Nephron (organoid): ENCODE data around the gene KLHL3.
A peak's percentile ranks its signal among the peaks of the same experiment; 100 is the strongest.
"Not testable (repeated sequence)": the region's sequence is repeated elsewhere in the genome, so short reads cannot be mapped to it uniquely, and the experiment has no call there.

Experiments
- H3K27ac Mint-ChIP-seq, 3 experiments: 2 replicates each; pipeline ENCODE4 v1.8.0; 2020; ENCODE audit warnings: mixed read lengths in 3 of 3, mild to moderate bottlenecking in 2 of 3, moderate library complexity in 1 of 3
- H3K27me3 Mint-ChIP-seq: 2 replicates; pipeline ENCODE4 v1.8.0; 2021; ENCODE audit warnings: low read depth, mild to moderate bottlenecking, moderate library complexity, mixed read lengths
- H3K36me3 Mint-ChIP-seq: 2 replicates; pipeline ENCODE4 v1.8.0; 2020; ENCODE audit warnings: low read depth, mixed read lengths
- H3K4me1 Mint-ChIP-seq: 2 replicates; pipeline ENCODE4 v1.8.0; 2020; ENCODE audit warnings: mixed read lengths
- H3K4me3 Mint-ChIP-seq, 3 experiments: 2 replicates each; pipeline ENCODE4 v1.8.0; 2020; ENCODE audit warnings: mild to moderate bottlenecking in 3 of 3, mixed read lengths in 3 of 3, moderate library complexity in 2 of 3
- H3K9me3 Mint-ChIP-seq: 2 replicates; pipeline ENCODE4 v1.8.0; 2020; ENCODE audit warnings: mixed read lengths
- CTCF ChIP-seq, 3 experiments: fragments of 200-600 bp; sonication (generic); IDR thresholded peaks; one replicate each; pipeline ENCODE4 v1.5.0; 2021; ENCODE audit warnings: antibody characterized with exemption in 3 of 3; ENCODE audit not compliant: unreplicated experiment in 3 of 3

The KLHL3 gene, protein sequence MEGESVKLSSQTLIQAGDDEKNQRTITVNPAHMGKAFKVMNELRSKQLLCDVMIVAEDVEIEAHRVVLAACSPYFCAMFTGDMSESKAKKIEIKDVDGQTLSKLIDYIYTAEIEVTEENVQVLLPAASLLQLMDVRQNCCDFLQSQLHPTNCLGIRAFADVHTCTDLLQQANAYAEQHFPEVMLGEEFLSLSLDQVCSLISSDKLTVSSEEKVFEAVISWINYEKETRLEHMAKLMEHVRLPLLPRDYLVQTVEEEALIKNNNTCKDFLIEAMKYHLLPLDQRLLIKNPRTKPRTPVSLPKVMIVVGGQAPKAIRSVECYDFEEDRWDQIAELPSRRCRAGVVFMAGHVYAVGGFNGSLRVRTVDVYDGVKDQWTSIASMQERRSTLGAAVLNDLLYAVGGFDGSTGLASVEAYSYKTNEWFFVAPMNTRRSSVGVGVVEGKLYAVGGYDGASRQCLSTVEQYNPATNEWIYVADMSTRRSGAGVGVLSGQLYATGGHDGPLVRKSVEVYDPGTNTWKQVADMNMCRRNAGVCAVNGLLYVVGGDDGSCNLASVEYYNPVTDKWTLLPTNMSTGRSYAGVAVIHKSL

DNA sequence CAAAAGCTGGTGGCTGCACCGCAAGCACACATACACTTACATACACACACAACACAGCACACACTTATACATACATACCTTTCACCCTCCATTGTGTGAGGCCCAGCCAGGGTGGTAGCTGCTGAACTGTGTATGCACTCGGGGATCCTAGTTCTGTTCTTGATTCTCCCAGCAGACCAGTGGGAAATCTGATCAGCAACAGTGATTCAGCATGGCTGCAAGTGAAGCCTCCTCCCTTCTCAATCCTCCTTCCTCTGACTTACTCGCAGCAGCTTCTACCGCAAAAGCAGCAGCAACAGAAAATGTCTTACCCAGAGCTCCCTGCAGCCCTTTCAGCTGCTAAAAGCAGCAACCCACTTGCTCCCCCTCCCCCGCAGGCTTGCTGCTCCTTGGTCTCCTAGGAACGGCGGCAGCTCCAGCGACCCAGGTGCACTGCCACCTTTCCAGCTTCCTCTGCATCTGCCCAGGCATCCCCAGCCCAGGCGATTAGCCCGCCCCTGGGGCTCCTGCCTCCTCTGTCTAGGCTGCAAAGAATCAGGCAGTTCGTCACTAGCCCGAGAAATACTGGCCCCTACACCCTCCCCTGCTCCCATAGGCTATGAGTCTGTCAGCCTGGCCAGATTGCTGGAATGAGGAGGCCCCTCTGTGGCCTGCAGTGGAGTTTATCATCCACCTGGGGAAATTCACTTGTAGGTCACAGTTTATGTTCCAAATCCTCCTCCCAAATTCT is at the start of gene KLHL3:
KLHL3 (minus strand) TSS at position 535 of the 730 bp plus-strand sequence; CDS start at position 92, 443 bp downstream.
- Mint-ChIP-seq H3K9me3 (peaks cover 5% of the 10 kb centered on the region), H3K4me3 (no peak within 1 kb of the TSS), H3K27me3 (no peaks in the 10 kb centered on the region), H3K27ac (no peak within 1 kb of the TSS), H3K4me1 (peaks cover 7% of the 10 kb centered on the region), H3K36me3 (no peaks in the 10 kb centered on the region)
- peak; percentile 16 to 27 (median 16) for TF ChIP-seq CTCF (IDR thresholded peaks at IDR 0.05; ENCODE audit: unreplicated experiment in 3 of 3)

DNA sequence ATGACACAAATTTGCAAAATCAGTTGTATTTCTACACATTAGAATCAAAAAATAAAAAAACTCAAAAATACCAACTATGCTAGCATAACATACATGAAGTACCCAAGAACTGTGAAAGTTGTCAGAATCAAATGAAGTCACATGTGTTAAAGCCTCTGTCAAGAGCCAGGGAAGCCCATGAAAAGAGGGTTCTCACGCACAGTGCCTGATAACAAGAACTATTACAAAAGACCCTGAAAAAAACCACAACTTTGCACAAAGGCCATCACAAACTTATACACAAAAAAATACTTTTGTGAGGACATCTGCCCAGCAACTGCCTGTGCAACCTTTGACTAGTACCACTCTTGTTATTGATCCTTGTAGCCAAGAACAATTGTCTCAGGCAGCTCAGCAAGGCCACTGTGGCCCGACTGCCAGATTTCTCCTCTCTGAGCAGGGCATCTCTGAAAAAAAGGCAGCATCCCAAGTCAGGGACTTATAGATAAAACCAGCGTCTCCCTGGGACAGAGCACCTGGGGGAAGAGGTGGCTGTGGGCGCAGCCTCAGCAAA is 47.2 kb upstream of the KLHL3 start:
- H3K4me3 Mint-ChIP-seq: no peak overlapping the region
- H3K27me3 Mint-ChIP-seq: peaks cover 14% of the 10 kb centered on the region
- H3K9me3 Mint-ChIP-seq: peaks cover 13% of the 10 kb centered on the region
- no peaks in the 10 kb centered on the region for H3K36me3 Mint-ChIP-seq
- no peak overlapping the region for H3K27ac Mint-ChIP-seq
- H3K4me1 Mint-ChIP-seq: peaks cover 6% of the 10 kb centered on the region
- no peak for TF ChIP-seq CTCF (IDR thresholded peaks at IDR 0.05; ENCODE audit: unreplicated experiment in 3 of 3)

DNA sequence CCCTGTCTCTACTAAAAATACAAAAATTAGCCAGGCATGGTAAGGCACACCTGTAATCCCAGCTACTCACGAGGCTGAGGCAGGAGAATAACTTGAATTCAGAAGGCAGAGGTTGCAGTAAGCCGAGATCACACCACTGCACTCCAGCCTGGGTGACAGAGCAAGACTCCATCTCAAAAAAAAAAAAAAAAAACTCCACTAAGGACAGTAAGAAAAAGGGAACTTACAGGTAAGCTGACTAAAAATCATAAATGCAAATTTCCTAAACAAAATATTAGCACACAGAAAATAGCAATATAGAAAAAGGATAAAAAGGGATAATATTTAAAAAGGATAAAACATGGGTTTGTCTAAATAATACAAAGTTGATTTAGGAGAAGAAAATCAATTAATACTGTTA is 46.2 kb upstream of the KLHL3 start:
- no peak overlapping the region for H3K27ac Mint-ChIP-seq
- TF ChIP-seq CTCF (IDR thresholded peaks at IDR 0.05; ENCODE audit: unreplicated experiment in 3 of 3): no peak

DNA sequence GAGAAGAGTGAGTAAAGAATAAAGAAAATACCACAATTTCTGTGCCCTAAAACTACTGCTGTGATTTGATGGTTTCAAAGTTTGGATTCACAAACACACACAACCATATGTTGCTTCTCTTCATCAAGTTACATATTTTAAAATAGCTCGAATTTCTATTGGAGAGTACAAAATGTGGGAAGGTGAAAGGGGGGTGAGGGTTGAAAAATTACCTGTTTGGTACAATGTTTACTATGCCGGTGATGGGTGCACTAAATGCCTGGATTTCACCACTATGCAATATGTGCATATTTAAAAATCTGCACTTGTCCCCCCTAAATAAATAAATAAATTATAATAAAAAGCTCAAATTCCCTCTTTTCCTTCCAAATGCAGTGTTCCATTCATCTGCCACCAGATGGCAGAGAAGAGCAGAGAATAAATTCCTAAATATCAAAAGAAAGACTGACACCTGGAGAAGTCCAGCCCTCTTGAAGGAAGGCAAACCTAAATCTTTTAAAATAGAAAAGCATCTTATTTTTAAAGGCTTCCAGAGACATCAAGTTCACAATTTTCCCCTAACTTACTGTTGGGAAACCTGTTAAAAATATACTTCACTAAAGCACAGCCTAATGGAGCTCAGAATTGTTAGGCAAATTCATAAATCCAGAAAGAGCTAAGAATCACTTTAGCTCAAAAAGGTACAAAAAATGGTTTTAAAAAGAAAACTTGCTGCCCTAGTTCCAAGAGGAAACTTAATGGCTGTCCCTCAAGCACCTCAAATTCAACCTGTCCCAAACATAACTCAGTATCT is 43.1 kb upstream of the KLHL3 start:
- peak; percentile 71 to 85 (median 82) for TF ChIP-seq CTCF (IDR thresholded peaks at IDR 0.05; ENCODE audit: unreplicated experiment in 3 of 3)
- no peak overlapping the region for H3K4me3 Mint-ChIP-seq
- H3K27ac Mint-ChIP-seq: no peak overlapping the region
- H3K4me1 Mint-ChIP-seq: peaks cover 6% of the 10 kb centered on the region
- no peaks in the 10 kb centered on the region for H3K27me3 Mint-ChIP-seq
- peaks cover under 1% of the 10 kb centered on the region for H3K9me3 Mint-ChIP-seq
- no peaks in the 10 kb centered on the region for H3K36me3 Mint-ChIP-seq

More for the DNA sequence above, 46.2 kb upstream of the KLHL3 start:
- Mint-ChIP-seq H3K27me3 (peaks cover 8% of the 10 kb centered on the region), H3K4me3 (no peak overlapping the region), H3K4me1 (peaks cover 6% of the 10 kb centered on the region), H3K36me3 (no peaks in the 10 kb centered on the region), H3K9me3 (peaks cover 13% of the 10 kb centered on the region)

DNA sequence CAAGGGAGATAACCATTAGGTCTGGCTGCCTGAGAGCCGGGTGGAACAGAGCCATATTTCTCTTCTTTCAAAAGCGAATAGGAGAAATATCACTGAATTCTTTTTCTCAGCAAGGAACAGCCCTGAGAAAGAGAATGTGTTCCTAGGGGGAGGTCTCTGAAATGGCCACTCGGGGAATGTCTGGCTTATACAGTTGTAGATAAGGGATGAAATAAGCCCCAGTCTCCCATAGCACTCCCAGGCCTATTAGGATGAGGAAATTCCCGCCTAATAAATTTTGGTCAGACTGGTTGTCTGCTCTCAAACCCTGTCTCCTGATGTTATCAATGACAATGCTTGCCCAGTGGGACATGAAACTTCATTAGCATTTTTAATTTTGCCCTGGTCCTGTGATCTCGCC is 32.0 kb upstream of the KLHL3 start:
- H3K4me3 Mint-ChIP-seq, H3K36me3 Mint-ChIP-seq, H3K27ac Mint-ChIP-seq, H3K4me1 Mint-ChIP-seq, H3K27me3 Mint-ChIP-seq: not testable (repeated sequence)
- peaks cover 22% of the 10 kb centered on the region for H3K9me3 Mint-ChIP-seq
